ENCODE measurements around the gene LUC7L.
A peak's percentile ranks its signal among the peaks of the same experiment; 100 is the strongest.
"Not testable (repeated sequence)": the region's sequence is repeated elsewhere in the genome, so short reads cannot be mapped to it uniquely, and the experiment has no call there.

Gene LUC7L, protein sequence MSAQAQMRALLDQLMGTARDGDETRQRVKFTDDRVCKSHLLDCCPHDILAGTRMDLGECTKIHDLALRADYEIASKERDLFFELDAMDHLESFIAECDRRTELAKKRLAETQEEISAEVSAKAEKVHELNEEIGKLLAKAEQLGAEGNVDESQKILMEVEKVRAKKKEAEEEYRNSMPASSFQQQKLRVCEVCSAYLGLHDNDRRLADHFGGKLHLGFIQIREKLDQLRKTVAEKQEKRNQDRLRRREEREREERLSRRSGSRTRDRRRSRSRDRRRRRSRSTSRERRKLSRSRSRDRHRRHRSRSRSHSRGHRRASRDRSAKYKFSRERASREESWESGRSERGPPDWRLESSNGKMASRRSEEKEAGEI

DNA sequence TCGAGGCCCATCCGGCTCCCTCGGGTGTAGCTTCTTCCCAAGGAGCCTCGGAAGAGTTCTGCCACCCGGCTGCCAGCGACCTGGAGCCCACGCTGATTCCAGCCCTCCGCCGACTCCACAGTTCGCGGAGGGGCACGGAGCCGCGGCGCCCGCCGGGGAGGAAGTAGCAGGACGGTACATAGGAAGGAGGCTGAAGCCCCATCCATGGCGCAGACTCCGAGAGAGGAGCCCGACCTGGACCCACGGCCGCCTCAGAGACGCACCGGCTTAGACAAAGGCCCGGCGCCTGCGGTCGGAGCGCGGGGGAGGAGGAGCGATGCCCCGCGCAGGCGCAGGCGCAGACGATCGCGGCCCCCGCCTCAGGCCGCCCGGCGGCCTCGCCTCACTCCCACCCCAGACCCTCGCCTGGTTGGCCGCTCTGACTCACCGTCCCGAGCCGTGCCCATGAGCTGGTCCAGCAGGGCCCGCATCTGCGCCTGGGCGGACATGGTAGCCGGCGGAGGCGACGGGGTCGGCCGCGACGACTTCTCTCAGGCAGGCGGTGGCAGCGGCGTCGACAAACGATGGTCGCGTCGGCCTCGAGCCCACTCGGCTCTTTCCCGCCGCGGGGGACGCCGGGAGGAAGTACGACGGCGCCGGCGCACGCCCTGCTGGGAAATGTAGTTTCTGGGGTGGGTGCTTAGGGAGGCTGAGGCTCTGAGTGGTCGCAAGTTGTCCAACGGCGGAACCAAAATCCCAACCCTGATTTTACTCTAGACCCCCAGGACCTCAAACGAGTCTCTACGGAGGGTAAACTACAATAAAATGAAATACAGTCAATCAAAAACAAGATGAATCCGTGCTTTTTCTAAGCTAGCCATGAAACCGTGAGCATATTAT lies at the start of gene LUC7L:
LUC7L (minus strand) TSS at position 598 of the 879 bp plus-strand sequence; CDS start at position 488, 110 bp downstream.
- DNase-seq = peak; percentile 82

DNA sequence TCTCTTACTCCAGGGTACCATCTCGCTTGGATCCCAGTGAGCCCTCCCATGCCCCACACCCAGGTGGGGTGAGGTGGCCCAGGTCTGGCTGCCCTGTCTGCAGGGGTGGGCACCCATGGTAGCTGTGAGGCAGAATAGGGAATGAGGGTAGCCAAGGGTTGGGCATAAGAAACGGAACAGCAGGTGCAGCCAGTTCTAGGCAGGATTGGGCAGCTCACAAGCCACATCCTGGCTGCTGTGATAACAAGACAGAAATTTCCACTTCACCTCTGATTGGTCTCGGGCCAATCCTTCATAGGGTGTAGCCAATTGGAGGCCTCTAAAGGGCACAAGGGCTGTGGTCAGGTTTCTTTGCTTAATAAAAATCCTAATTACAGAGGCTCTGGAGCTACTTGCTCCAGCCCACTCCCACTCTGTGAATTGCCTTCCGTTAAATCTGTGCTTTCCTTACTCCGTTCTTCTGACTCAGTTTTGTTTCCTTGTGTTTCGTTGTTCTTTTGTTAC lies 49.7 kb upstream of the LUC7L start:
- no peak for DNase-seq

DNA sequence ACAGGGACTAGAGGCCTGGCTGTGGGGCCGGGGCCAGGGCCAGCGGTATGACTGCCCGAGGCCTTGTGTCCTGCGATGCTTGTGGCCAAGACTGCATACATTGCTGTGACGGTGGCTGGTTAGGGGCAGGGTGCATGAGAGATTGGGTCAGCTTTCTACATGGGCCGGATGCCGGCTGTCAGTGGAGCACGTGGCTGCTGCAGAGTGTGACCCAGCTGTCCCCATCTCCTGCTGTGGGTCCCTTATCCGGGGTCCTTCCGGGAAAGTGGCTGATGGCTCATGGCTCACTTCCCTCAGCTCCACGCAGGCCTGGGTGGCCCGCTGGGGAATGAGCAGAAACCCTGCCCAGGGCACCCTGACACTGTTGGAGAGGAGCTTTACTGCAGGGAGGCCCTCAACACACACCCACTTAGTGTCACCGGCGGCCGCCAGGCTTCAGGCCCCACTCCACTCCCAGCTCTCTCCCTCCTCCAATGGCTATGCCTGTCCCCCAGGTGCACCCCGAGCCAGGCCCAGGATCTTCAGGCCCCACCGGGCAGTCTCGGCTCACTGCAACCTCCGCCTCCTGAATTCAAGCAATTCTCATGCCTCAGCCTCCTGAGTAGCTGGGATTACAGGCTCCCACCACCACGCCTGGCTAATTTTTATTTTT lies 47.3 kb upstream of the LUC7L start:
- DNase-seq = no peak

- no peak for DNase-seq
Observed at GRCh38 chr16:275786-276232, 46.6 kb upstream of the LUC7L start, which contains the start of gene RGS11. Gene RGS11, minus strand, starts transcription at chr16:275944. Its CDS starts 33 bp downstream, at chr16:275911.

DNA sequence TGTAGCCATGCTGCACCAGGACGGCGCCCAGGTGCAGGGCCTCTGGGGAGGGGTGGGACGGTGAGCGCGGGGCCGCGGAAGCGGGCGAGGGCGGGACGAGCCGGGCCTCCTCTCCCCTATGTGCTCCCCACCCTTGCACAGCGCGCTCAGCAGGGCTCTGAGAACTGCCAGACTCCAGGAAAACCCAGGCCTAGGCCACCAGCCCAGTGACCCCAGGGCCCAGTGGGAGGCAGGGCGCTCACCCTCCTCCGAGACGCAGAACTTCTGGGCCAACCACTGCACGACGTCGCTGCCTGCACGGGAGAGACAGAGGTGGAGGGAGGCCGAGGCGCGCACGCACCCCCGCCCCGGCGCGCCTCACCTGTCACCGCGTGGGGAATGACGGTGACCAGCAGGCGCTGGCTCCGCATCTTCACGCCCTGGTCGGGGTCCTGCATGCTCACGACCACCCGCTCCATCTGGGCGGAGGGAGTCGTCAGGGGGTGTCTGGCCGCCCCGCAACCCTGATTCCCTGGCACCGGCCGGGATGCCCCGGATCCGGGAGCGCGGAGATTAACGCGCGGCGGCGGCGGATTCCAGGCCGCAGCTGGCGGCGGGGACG lies 45.9 kb upstream of the LUC7L start:
- no peak for DNase-seq

- no peak for DNase-seq
Observed at GRCh38 chr16:273547-274421, 44.5 kb upstream of the LUC7L start.

GRCh38 chr16:272633-273546 lies 43.6 kb upstream of the LUC7L start:
- DNase-seq = no peak

- no peak for DNase-seq
Observed at GRCh38 chr16:270381-271255, 41.4 kb upstream of the LUC7L start.

- DNase-seq = no peak
Observed at GRCh38 chr16:269061-269796, 40.0 kb upstream of the LUC7L start.

- no peak for DNase-seq
Observed at GRCh38 chr16:268141-269053, 39.1 kb upstream of the LUC7L start.

DNA sequence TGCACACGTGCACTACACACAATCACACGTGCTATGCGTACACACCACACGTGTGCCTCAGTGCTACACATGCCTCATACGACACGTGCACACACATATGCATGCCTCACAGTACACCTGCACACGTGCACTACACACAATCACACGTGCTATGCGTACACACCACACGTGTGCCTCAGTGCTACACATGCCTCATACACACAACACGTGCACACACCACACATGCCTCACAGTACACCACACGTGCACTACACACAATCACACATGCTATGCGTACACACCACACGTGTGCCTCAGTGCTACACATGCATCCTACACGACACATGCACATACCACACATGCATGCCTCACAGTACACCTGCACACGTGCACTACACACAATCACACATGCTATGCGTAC lies 38.3 kb upstream of the LUC7L start:
- DNase-seq = not testable (repeated sequence)

DNA sequence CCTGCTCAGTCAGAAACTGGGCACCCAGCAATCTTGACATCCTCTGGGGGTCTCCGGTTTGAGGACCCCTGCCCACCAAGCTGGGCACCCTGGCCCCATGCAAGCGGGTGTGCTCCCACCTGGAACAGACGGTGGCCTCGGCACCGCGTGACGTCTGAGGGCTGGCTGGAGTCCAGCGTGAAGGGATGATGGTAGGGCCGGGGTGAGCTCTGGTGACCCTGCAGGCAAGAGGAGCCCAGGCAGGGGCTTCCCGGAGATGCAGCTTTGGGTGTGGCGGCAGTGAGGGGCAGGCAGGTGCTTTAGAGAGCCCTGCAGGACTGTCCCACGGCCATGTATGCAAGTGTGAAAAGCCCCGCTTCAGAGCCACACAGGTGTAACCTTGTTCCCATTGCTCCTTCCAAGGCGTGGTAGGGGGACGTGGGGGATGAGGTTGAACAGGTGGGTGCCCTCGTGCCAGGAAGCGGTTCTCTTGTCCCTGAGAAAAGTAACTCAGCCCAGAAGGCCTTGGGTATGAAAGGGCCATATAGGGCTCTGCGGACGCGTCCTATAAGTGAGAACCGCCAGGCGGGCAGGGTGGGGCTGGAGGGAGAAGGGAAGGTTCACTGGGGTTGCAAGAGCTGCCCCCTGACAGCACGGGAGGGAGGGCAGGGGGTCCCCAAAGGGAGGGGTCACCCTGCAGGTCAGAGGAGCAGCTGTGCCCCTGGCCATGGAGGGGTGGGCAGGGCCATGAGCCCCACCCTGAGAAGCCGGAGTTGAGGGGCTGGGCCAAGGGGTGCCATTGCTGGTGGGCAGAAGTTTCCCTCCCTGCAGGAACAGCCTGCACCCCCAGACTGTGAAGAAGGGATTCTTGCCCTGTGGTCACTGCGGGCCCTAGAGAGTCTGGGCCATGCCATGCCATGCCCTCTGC lies 37.3 kb upstream of the LUC7L start:
- DNase-seq = no peak

DNA sequence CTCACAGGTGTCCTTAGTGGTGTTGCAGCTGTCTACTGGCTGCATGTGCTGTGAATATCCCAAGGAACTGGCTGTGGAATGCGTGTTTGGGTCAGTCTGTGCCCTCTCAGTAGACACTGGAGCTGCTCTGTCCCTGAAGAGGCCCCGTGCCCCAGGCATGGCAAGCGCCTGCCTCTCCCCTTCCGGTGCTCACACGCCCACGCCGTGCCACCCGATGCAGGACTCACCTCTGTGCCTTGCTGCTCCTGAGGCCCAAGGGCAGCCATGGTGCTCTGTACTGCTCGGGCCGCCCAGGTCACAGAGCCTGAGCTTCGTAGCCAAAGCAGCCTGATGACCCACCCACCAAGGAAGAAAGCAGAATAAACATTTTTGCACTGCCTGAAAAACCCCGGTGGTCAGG lies 36.5 kb upstream of the LUC7L start:
- DNase-seq = no peak

- no peak for DNase-seq
Observed at GRCh38 chr16:265002-265529, 35.8 kb upstream of the LUC7L start.

DNA sequence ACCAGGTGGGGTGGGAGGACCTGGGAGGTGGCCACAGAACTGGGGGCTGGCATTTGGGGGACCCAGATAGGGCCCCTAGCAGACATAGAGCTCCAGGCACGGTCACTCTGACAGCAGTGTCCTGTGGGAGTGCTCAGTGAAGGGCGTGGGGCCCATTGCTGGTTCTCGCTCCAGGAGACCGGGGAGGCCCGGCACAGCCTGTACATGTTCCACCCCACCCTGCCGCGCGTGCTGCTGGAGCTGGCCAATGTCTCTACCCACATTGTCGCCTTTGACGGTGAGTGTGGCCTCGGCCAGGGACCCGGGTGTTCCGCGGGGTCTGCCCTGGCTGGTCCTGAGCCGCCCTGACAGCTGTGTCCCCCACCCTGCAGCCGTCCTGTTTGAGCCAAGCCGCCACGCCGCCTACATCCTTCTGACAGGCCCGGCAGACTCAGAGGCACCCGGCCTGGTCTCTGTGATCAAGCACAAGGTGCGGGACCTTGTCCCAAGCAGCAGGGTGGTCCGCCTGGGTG lies 35.2 kb upstream of the LUC7L start:
- DNase-seq = no peak

DNA sequence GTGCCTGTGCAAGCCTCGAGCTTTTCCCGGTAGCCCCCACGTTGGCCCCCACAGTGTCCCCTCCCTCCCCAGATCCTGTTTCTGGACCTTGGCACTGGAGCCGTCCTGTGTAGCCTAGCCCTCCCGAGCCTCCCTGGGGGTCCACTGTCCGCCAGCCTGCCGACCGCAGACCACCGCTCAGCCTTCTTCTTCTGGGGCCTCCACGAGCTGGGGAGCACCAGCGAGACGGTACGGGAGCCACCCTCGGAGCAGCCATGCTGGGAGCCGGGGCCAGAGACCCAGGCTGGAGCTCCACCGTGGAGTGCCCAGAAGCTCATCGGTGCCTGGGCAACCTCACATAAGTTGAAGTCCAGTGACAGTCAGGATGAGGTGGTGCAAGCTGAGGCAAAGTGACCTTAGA lies 34.7 kb upstream of the LUC7L start:
- DNase-seq = no peak

Data from activated gamma-delta T cell treated with Interleukin-2 at 50 U/mL for 16 hours (primary cell).